Transverse colon (tissue), 3 donors: ENCODE data around the gene MTREX.

Experiments
- EP300 ChIP-seq: sonication (generic); formaldehyde crosslinking; IDR thresholded peaks from one replicate; pipeline ENCODE4 v1.6.1; 2017; ENCODE audit warnings: antibody characterized with exemption, low read depth
- TF ChIP-seq, protein P1 (sequence below), 5 experiments: fragments of 200-600 bp in 3 of 5; fragments of 450-650 bp in 2 of 5; sonication (generic) in 3 of 5; IDR thresholded peaks; 1 replicate in 2 of 5; 2 replicates in 3 of 5; pipeline ENCODE4 v1.5.1; 2016 to 2017; ENCODE audit warnings: antibody characterized with exemption in 5 of 5, inconsistent platforms in 3 of 5, mild to moderate bottlenecking in 2 of 5, moderate library complexity in 1 of 5

DNA sequence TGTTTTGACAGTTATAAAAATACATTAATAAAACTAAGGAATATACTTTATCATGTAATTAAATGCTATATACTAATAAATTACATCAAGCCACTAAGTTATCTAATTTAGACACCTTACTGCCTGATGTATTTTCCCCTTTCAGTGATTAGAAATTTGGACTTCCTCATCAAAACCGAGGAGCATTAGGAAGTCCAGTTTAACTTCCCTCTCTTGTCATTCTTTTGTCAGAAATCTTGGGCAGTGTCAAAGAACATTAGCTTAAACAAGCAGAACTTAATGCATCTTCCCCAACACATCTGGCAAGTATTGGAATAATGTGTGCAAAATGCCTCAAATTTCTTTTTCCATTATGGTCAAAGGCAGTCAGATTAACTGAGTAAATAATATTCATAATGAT is 145.4 kb downstream of the MTREX start:
- no peak for TF ChIP-seq EP300
- TF ChIP-seq, protein P1, sequence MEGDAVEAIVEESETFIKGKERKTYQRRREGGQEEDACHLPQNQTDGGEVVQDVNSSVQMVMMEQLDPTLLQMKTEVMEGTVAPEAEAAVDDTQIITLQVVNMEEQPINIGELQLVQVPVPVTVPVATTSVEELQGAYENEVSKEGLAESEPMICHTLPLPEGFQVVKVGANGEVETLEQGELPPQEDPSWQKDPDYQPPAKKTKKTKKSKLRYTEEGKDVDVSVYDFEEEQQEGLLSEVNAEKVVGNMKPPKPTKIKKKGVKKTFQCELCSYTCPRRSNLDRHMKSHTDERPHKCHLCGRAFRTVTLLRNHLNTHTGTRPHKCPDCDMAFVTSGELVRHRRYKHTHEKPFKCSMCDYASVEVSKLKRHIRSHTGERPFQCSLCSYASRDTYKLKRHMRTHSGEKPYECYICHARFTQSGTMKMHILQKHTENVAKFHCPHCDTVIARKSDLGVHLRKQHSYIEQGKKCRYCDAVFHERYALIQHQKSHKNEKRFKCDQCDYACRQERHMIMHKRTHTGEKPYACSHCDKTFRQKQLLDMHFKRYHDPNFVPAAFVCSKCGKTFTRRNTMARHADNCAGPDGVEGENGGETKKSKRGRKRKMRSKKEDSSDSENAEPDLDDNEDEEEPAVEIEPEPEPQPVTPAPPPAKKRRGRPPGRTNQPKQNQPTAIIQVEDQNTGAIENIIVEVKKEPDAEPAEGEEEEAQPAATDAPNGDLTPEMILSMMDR (IDR thresholded peaks at IDR 0.05): no peak
